HEK293 (cell line): ENCODE measurements around the gene RPL3.

ENCODE experiments used
- HOXA7 ChIP-seq: sonication (generic); formaldehyde crosslinking; IDR thresholded peaks from 2 replicates; pipeline ENCODE4 v1.8.1; 2022; ENCODE audit warnings: missing genetic modification reagents, borderline replicate concordance
- KLF8 ChIP-seq: fragments of 450-650 bp; formaldehyde crosslinking; IDR thresholded peaks from 2 replicates; pipeline ENCODE4 v1.5.1; 2016; ENCODE audit warnings: missing biosample characterization, missing genetic modification characterization
- MZF1 ChIP-seq: fragments of 450-650 bp; formaldehyde crosslinking; IDR thresholded peaks from 2 replicates; pipeline ENCODE4 v1.5.1; 2017; ENCODE audit warnings: missing biosample characterization, missing genetic modification characterization, borderline replicate concordance
- OVOL3 ChIP-seq: fragments of 450-650 bp; formaldehyde crosslinking; IDR thresholded peaks from 2 replicates; pipeline ENCODE4 v1.5.1; 2016; ENCODE audit warnings: missing biosample characterization, missing genetic modification characterization
- SETDB1 ChIP-seq: IDR thresholded peaks from one replicate; pipeline ENCODE4 v1.6.1; 2017; ENCODE audit warnings: mild to moderate bottlenecking, low read length, moderate library complexity, mixed read lengths; ENCODE audit not compliant: insufficient read length
- SP2 ChIP-seq: fragments of 450-650 bp; formaldehyde crosslinking; IDR thresholded peaks from 2 replicates; pipeline ENCODE4 v1.5.1; 2016; ENCODE audit warnings: missing biosample characterization, missing genetic modification characterization
- YY2 ChIP-seq: fragments of 450-650 bp; formaldehyde crosslinking; IDR thresholded peaks from 2 replicates; pipeline ENCODE4 v1.5.1; 2016; ENCODE audit warnings: missing biosample characterization, missing genetic modification characterization
- ZBTB8A ChIP-seq: fragments of 450-650 bp; formaldehyde crosslinking; IDR thresholded peaks from 2 replicates; pipeline ENCODE4 v1.5.1; 2016; ENCODE audit warnings: missing biosample characterization, missing genetic modification characterization
- ZNF302 ChIP-seq: fragments of 450-650 bp; formaldehyde crosslinking; IDR thresholded peaks from 2 replicates; pipeline ENCODE4 v1.5.1; 2016; ENCODE audit warnings: missing biosample characterization, missing genetic modification characterization, low read depth
- ZNF426 ChIP-seq: fragments of 450-650 bp; formaldehyde crosslinking; IDR thresholded peaks from 2 replicates; pipeline ENCODE4 v1.5.1; 2017; ENCODE audit warnings: missing biosample characterization, missing genetic modification characterization, mild to moderate bottlenecking, inconsistent platforms, moderate library complexity
- ZNF48 ChIP-seq: fragments of 450-650 bp; formaldehyde crosslinking; IDR thresholded peaks from 2 replicates; pipeline ENCODE4 v1.5.1; 2016; ENCODE audit warnings: missing biosample characterization, missing genetic modification characterization
- ZNF837 ChIP-seq: fragments of 450-650 bp; formaldehyde crosslinking; IDR thresholded peaks from 2 replicates; pipeline ENCODE4 v1.5.1; 2016; ENCODE audit warnings: missing biosample characterization, missing genetic modification characterization
- TF ChIP-seq, protein P1 (sequence below): fragments of 450-650 bp; formaldehyde crosslinking; IDR thresholded peaks from 2 replicates; pipeline ENCODE4 v1.5.1; 2017; ENCODE audit warnings: missing biosample characterization, missing genetic modification characterization
- TF ChIP-seq, protein P2 (sequence below): fragments of 450-650 bp; IDR thresholded peaks from 2 replicates; pipeline ENCODE4 v1.5.1; 2018; ENCODE audit warnings: missing biosample characterization, missing genetic modification characterization
- TF ChIP-seq, protein P3 (sequence below): fragments of 450-650 bp; formaldehyde crosslinking; IDR thresholded peaks from 2 replicates; pipeline ENCODE4 v1.5.1; 2016; ENCODE audit warnings: missing biosample characterization, missing genetic modification characterization
- TF ChIP-seq, protein P4 (sequence below): fragments of 450-650 bp; formaldehyde crosslinking; IDR thresholded peaks from 2 replicates; pipeline ENCODE4 v1.5.1; 2016; ENCODE audit warnings: missing biosample characterization, missing genetic modification characterization, borderline replicate concordance
- TF ChIP-seq, protein P5 (sequence below): fragments of 450-650 bp; formaldehyde crosslinking; IDR thresholded peaks from 2 replicates; pipeline ENCODE4 v1.5.1; 2017; ENCODE audit warnings: missing biosample characterization, missing genetic modification characterization
- TF ChIP-seq, protein P6 (sequence below): fragments of 450-650 bp; formaldehyde crosslinking; IDR thresholded peaks from 2 replicates; pipeline ENCODE4 v1.5.1; 2016; ENCODE audit warnings: missing biosample characterization, missing genetic modification characterization
- TF ChIP-seq, protein P7 (sequence below): fragments of 450-650 bp; IDR thresholded peaks from 2 replicates; pipeline ENCODE4 v1.5.1; 2018; ENCODE audit warnings: missing biosample characterization, mild to moderate bottlenecking, missing genetic modification characterization
- TF ChIP-seq, protein P8 (sequence below): fragments of 450-650 bp; formaldehyde crosslinking; conservative IDR thresholded peaks from 2 replicates; pipeline ENCODE4 v1.5.1; 2016; ENCODE audit warnings: low read depth, missing biosample characterization, missing genetic modification characterization

Gene RPL3

DNA sequence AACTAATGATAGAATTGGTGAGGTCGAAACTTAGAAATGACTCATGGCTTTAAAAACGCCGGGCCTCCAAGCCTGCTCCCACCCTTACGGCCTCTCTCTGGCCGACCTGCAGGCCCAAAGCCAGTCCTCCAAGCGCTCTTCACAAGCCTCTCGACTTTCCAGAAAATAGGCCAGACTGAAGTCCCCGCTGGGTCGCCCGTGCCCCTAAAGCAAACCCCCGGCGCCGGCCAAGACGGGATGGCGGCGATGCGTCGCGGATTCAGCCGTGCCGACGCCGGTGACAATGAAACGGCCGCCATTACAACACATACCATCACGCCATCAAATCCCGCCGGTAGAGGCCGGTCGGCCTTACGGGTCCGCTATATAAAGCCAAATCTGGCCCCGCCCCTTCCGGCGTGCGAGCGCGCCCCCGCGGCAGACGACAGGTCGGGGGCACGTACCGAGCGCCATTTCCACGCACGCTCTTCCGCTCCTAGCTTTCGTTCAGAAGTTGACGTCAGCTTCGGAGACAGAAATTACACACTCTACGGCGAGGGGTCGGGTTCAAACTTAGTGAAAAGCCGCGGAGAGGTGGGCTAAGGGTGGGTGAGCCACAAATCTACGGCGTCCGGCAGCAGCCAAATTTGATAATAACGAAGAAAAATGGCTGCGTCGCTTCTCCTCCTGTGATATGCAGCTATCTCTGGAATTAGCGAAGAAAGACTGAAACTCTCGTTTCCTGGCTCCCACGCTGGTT, at the start of gene RPL3 (continued):
- TF ChIP-seq, protein P1, sequence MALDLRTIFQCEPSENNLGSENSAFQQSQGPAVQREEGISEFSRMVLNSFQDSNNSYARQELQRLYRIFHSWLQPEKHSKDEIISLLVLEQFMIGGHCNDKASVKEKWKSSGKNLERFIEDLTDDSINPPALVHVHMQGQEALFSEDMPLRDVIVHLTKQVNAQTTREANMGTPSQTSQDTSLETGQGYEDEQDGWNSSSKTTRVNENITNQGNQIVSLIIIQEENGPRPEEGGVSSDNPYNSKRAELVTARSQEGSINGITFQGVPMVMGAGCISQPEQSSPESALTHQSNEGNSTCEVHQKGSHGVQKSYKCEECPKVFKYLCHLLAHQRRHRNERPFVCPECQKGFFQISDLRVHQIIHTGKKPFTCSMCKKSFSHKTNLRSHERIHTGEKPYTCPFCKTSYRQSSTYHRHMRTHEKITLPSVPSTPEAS (tag by site-specific recombination): peak; percentile 71
- TF ChIP-seq SP2 (tag by site-specific recombination): peak; percentile 86
- TF ChIP-seq ZNF837 (tag by site-specific recombination): no peak; the same call in 1 of the 2 replicates
- no peak for TF ChIP-seq ZNF426
- TF ChIP-seq, protein P2, sequence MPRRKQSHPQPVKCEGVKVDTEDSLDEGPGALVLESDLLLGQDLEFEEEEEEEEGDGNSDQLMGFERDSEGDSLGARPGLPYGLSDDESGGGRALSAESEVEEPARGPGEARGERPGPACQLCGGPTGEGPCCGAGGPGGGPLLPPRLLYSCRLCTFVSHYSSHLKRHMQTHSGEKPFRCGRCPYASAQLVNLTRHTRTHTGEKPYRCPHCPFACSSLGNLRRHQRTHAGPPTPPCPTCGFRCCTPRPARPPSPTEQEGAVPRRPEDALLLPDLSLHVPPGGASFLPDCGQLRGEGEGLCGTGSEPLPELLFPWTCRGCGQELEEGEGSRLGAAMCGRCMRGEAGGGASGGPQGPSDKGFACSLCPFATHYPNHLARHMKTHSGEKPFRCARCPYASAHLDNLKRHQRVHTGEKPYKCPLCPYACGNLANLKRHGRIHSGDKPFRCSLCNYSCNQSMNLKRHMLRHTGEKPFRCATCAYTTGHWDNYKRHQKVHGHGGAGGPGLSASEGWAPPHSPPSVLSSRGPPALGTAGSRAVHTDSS: no peak; the same call in 1 of the 2 replicates
- TF ChIP-seq SETDB1: no peak
- peak; percentile 94 for TF ChIP-seq YY2 (tag by site-specific recombination)
- TF ChIP-seq, protein P3, sequence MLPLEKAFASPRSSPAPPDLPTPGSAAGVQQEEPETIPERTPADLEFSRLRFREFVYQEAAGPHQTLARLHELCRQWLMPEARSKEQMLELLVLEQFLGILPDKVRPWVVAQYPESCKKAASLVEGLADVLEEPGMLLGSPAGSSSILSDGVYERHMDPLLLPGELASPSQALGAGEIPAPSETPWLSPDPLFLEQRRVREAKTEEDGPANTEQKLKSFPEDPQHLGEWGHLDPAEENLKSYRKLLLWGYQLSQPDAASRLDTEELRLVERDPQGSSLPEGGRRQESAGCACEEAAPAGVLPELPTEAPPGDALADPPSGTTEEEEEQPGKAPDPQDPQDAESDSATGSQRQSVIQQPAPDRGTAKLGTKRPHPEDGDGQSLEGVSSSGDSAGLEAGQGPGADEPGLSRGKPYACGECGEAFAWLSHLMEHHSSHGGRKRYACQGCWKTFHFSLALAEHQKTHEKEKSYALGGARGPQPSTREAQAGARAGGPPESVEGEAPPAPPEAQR (tag by site-specific recombination): peak; percentile 59
- TF ChIP-seq MZF1 (tag by site-specific recombination): no peak
- TF ChIP-seq, protein P4, sequence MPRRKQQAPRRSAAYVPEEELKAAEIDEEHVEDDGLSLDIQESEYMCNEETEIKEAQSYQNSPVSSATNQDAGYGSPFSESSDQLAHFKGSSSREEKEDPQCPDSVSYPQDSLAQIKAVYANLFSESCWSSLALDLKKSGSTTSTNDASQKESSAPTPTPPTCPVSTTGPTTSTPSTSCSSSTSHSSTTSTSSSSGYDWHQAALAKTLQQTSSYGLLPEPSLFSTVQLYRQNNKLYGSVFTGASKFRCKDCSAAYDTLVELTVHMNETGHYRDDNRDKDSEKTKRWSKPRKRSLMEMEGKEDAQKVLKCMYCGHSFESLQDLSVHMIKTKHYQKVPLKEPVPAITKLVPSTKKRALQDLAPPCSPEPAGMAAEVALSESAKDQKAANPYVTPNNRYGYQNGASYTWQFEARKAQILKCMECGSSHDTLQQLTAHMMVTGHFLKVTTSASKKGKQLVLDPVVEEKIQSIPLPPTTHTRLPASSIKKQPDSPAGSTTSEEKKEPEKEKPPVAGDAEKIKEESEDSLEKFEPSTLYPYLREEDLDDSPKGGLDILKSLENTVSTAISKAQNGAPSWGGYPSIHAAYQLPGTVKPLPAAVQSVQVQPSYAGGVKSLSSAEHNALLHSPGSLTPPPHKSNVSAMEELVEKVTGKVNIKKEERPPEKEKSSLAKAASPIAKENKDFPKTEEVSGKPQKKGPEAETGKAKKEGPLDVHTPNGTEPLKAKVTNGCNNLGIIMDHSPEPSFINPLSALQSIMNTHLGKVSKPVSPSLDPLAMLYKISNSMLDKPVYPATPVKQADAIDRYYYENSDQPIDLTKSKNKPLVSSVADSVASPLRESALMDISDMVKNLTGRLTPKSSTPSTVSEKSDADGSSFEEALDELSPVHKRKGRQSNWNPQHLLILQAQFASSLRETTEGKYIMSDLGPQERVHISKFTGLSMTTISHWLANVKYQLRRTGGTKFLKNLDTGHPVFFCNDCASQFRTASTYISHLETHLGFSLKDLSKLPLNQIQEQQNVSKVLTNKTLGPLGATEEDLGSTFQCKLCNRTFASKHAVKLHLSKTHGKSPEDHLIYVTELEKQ (tag by site-specific recombination): peak; percentile 45
- TF ChIP-seq, protein P5, sequence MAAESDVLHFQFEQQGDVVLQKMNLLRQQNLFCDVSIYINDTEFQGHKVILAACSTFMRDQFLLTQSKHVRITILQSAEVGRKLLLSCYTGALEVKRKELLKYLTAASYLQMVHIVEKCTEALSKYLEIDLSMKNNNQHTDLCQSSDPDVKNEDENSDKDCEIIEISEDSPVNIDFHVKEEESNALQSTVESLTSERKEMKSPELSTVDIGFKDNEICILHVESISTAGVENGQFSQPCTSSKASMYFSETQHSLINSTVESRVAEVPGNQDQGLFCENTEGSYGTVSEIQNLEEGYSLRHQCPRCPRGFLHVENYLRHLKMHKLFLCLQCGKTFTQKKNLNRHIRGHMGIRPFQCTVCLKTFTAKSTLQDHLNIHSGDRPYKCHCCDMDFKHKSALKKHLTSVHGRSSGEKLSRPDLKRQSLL (tag by site-specific recombination): 0 out of 2 replicates have a peak, but pooled peaks have one; percentile 6
- TF ChIP-seq ZBTB8A (tag by site-specific recombination): peak; percentile 54
- no peak for TF ChIP-seq ZNF48
- TF ChIP-seq, protein P6, sequence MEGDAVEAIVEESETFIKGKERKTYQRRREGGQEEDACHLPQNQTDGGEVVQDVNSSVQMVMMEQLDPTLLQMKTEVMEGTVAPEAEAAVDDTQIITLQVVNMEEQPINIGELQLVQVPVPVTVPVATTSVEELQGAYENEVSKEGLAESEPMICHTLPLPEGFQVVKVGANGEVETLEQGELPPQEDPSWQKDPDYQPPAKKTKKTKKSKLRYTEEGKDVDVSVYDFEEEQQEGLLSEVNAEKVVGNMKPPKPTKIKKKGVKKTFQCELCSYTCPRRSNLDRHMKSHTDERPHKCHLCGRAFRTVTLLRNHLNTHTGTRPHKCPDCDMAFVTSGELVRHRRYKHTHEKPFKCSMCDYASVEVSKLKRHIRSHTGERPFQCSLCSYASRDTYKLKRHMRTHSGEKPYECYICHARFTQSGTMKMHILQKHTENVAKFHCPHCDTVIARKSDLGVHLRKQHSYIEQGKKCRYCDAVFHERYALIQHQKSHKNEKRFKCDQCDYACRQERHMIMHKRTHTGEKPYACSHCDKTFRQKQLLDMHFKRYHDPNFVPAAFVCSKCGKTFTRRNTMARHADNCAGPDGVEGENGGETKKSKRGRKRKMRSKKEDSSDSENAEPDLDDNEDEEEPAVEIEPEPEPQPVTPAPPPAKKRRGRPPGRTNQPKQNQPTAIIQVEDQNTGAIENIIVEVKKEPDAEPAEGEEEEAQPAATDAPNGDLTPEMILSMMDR (tag by site-specific recombination): peak; percentile 86
- peak; percentile 85 for TF ChIP-seq KLF8 (tag by site-specific recombination)
- TF ChIP-seq OVOL3 (tag by site-specific recombination): peak; percentile 67; the same call in 1 of the 2 replicates
- no peak for TF ChIP-seq HOXA7
- TF ChIP-seq, protein P7, sequence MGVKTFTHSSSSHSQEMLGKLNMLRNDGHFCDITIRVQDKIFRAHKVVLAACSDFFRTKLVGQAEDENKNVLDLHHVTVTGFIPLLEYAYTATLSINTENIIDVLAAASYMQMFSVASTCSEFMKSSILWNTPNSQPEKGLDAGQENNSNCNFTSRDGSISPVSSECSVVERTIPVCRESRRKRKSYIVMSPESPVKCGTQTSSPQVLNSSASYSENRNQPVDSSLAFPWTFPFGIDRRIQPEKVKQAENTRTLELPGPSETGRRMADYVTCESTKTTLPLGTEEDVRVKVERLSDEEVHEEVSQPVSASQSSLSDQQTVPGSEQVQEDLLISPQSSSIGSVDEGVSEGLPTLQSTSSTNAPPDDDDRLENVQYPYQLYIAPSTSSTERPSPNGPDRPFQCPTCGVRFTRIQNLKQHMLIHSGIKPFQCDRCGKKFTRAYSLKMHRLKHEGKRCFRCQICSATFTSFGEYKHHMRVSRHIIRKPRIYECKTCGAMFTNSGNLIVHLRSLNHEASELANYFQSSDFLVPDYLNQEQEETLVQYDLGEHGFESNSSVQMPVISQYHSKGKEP (tag by site-specific recombination): peak; percentile 3; the same call in 1 of the 2 replicates
- TF ChIP-seq, protein P8, sequence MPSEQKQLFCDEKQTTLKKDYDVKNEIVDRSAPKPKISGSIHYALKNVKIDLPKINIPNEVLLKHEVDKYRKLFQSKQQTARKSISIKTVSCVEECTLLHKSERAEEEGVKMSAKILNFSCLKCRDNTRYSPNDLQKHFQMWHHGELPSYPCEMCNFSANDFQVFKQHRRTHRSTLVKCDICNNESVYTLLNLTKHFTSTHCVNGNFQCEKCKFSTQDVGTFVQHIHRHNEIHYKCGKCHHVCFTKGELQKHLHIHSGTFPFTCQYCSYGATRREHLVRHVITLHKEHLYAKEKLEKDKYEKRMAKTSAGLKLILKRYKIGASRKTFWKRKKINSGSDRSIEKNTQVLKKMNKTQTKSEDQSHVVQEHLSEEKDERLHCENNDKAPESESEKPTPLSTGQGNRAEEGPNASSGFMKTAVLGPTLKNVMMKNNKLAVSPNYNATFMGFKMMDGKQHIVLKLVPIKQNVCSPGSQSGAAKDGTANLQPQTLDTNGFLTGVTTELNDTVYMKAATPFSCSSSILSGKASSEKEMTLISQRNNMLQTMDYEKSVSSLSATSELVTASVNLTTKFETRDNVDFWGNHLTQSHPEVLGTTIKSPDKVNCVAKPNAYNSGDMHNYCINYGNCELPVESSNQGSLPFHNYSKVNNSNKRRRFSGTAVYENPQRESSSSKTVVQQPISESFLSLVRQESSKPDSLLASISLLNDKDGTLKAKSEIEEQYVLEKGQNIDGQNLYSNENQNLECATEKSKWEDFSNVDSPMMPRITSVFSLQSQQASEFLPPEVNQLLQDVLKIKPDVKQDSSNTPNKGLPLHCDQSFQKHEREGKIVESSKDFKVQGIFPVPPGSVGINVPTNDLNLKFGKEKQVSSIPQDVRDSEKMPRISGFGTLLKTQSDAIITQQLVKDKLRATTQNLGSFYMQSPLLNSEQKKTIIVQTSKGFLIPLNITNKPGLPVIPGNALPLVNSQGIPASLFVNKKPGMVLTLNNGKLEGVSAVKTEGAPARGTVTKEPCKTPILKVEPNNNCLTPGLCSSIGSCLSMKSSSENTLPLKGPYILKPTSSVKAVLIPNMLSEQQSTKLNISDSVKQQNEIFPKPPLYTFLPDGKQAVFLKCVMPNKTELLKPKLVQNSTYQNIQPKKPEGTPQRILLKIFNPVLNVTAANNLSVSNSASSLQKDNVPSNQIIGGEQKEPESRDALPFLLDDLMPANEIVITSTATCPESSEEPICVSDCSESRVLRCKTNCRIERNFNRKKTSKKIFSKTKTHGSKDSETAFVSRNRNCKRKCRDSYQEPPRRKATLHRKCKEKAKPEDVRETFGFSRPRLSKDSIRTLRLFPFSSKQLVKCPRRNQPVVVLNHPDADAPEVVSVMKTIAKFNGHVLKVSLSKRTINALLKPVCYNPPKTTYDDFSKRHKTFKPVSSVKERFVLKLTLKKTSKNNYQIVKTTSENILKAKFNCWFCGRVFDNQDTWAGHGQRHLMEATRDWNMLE: peak; percentile 62
- TF ChIP-seq ZNF302 (tag by site-specific recombination): no peak
